ENCODE measurements around the gene SLC35A3.

GRCh38 chr1:100074604-100075395, 105.0 kb downstream of the SLC35A3 start:
- no peak for TF ChIP-seq POLR2A (IDR thresholded peaks at IDR 0.05; ENCODE audit: low read depth, low read length)
- no peak for TF ChIP-seq CTCF (conservative IDR thresholded peaks at IDR 0.05; ENCODE audit: low read depth, low read length)
- no peak for TF ChIP-seq MAZ (IDR thresholded peaks at IDR 0.05; ENCODE audit: borderline replicate concordance, low read depth, low read length)
- TF ChIP-seq SMC3 (IDR thresholded peaks at IDR 0.05; ENCODE audit: low read depth, low read length) = no peak
- no peak for TF ChIP-seq RFX5 (IDR thresholded peaks at IDR 0.05; ENCODE audit: low read depth, low read length)
- TF ChIP-seq RAD21 (IDR thresholded peaks at IDR 0.05; ENCODE audit: low read length) = no peak
- no peak for TF ChIP-seq USF2 (IDR thresholded peaks at IDR 0.05; ENCODE audit: low read depth, low read length)
- no peak for TF ChIP-seq MXI1 (IDR thresholded peaks at IDR 0.05; ENCODE audit: borderline replicate concordance, low read depth, low read length)
- no peak for TF ChIP-seq NFE2L2 (IDR thresholded peaks at IDR 0.05; ENCODE audit: low read depth, low read length)
- no peak for TF ChIP-seq MAFK (IDR thresholded peaks at IDR 0.05; ENCODE audit: low read depth, low read length)
- TF ChIP-seq BHLHE40 (IDR thresholded peaks at IDR 0.05; ENCODE audit: low read depth, low read length) = no peak
- no peak for TF ChIP-seq CEBPB (IDR thresholded peaks at IDR 0.05; ENCODE audit: low read depth, low read length)
- no peak for TF ChIP-seq CHD1 (IDR thresholded peaks at IDR 0.05; ENCODE audit: low read depth, low read length)
